IPS DF 6.9 (cell line): Measurements from ENCODE around the gene VCL.
A peak's percentile ranks its signal among the peaks of the same experiment; 100 is the strongest.
"Not testable (repeated sequence)": the region's sequence is repeated elsewhere in the genome, so short reads cannot be mapped to it uniquely, and the experiment has no call there.

ENCODE experiments used
- DNase-seq: peaks from one replicate; pipeline ENCODE4 v3.0.0-alpha.2; 2013; ENCODE audit warnings: low read depth, low spot score
- H3K27ac ChIP-seq: one replicate; pipeline ENCODE4 v1.5.1; 2013; ENCODE audit warnings: low read length, control low read depth
- H3K27me3 ChIP-seq: 2 replicates; pipeline ENCODE4 v1.6.1; 2013; ENCODE audit warnings: mild to moderate bottlenecking, low read length; ENCODE audit not compliant: control insufficient read depth, insufficient read depth
- H3K36me3 ChIP-seq: 2 replicates; pipeline ENCODE4 v1.6.1; 2013; ENCODE audit warnings: low read length; ENCODE audit not compliant: control insufficient read depth, insufficient read depth
- H3K4me1 ChIP-seq: 2 replicates; pipeline ENCODE4 v1.6.1; 2013; ENCODE audit warnings: low read length; ENCODE audit not compliant: control insufficient read depth, insufficient read depth
- H3K4me3 ChIP-seq: 2 replicates; pipeline ENCODE4 v1.5.1; 2013; ENCODE audit warnings: mild to moderate bottlenecking, low read length
- H3K9me3 ChIP-seq: 2 replicates; pipeline ENCODE4 v1.6.1; 2013; ENCODE audit warnings: low read length, inconsistent platforms; ENCODE audit not compliant: control insufficient read depth, insufficient read depth
- WGBS: extraction: QIAGEN DNeasy Blood & Tissue Kit; methylation state at CpG from one replicate; pipeline ENCODE4 v1.1.7; 2013; ENCODE audit warnings: mixed read lengths, missing lambda C conversion rate; ENCODE audit not compliant: insufficient read length, insufficient coverage; 5-methylcytosine and 5-hydroxymethylcytosine counted together

Gene VCL

GRCh38 chr10:73991884-73992245 lies 6.1 kb upstream of the VCL start:
- H3K4me3 ChIP-seq: no peak overlapping the region

GRCh38 chr10:73992899-73993788 lies 4.8 kb upstream of the VCL start:
- no peak for DNase-seq
- Histone ChIP-seq H3K27ac (no peak overlapping the region), H3K4me1 (no peaks in the 10 kb centered on the region), H3K4me3 (no peak overlapping the region), H3K36me3 (no peaks in the 10 kb centered on the region), H3K27me3 (no peaks in the 10 kb centered on the region), H3K9me3 (no peaks in the 10 kb centered on the region)
- WGBS: no CpG with 5 or more reads among the region's 6 CpGs

More at GRCh38 chr10:73991884-73992245, 6.1 kb upstream of the VCL start:
- H3K9me3 ChIP-seq: no peaks in the 10 kb centered on the region
- WGBS: 100% methylated on average over 1 of the region's 6 CpGs
- H3K4me1 ChIP-seq: no peaks in the 10 kb centered on the region
- H3K27me3 ChIP-seq: no peaks in the 10 kb centered on the region
- no peaks in the 10 kb centered on the region for H3K36me3 ChIP-seq
- no peak for DNase-seq
- no peak overlapping the region for H3K27ac ChIP-seq

- no peaks in the 10 kb centered on the region for H3K36me3 ChIP-seq
- DNase-seq: no peak
- H3K27ac ChIP-seq: no peak overlapping the region
- no peaks in the 10 kb centered on the region for H3K4me1 ChIP-seq
- no peak overlapping the region for H3K4me3 ChIP-seq
- no peaks in the 10 kb centered on the region for H3K9me3 ChIP-seq
- no CpG with 5 or more reads among the region's 2 CpGs for WGBS
- H3K27me3 ChIP-seq: no peaks in the 10 kb centered on the region
Observed at GRCh38 chr10:73995035-73995358, 2.9 kb upstream of the VCL start.

GRCh38 chr10:73997461-73997786 lies 492 bp upstream of the VCL start:
- H3K27me3 ChIP-seq: no peaks in the 10 kb centered on the region
- peak; percentile 33 for DNase-seq
- no CpG with 5 or more reads among the region's 11 CpGs for WGBS
- H3K4me3 ChIP-seq: peak overlapping the region; percentile 44; the same call in 1 of the 2 replicates
- no peak overlapping the region for H3K27ac ChIP-seq
- peaks cover 2% of the 10 kb centered on the region; the same call in 1 of the 2 replicates for H3K36me3 ChIP-seq
- no peaks in the 10 kb centered on the region for H3K9me3 ChIP-seq
- no peaks in the 10 kb centered on the region for H3K4me1 ChIP-seq

GRCh38 chr10:73998623-73998928 lies 660 bp downstream of the VCL start:
- Histone ChIP-seq H3K4me1 (no peaks in the 10 kb centered on the region), H3K36me3 (peaks cover 2% of the 10 kb centered on the region; the same call in 1 of the 2 replicates), H3K9me3 (no peaks in the 10 kb centered on the region), H3K4me3 (peak overlapping the region; percentile 100), H3K27me3 (no peaks in the 10 kb centered on the region), H3K27ac (no peak overlapping the region)
- WGBS: no CpG with 5 or more reads among the region's 21 CpGs
- no peak for DNase-seq

GRCh38 chr10:73998929-73999691 lies 1.2 kb downstream of the VCL start:
- peak overlapping the region; percentile 100 for H3K4me3 ChIP-seq
- peak; percentile 41 for DNase-seq
- no peak overlapping the region for H3K27ac ChIP-seq
- H3K9me3 ChIP-seq: no peaks in the 10 kb centered on the region
- no peaks in the 10 kb centered on the region for H3K27me3 ChIP-seq
- no peaks in the 10 kb centered on the region for H3K4me1 ChIP-seq
- H3K36me3 ChIP-seq: peaks cover 2% of the 10 kb centered on the region; the same call in 1 of the 2 replicates
- no CpG with 5 or more reads among the region's 14 CpGs for WGBS

- Histone ChIP-seq H3K4me3 (peak overlapping the region; percentile 100; the same call in 1 of the 2 replicates), H3K4me1 (no peaks in the 10 kb centered on the region), H3K27ac (no peak overlapping the region), H3K27me3 (no peaks in the 10 kb centered on the region), H3K36me3 (peaks cover 2% of the 10 kb centered on the region; the same call in 1 of the 2 replicates), H3K9me3 (no peaks in the 10 kb centered on the region)
- WGBS: no CpG with 5 or more reads among the region's 1 CpG
- no peak for DNase-seq
Observed at GRCh38 chr10:73999703-74000102, 1.8 kb downstream of the VCL start.

- not testable (repeated sequence) for H3K27me3 ChIP-seq, H3K27ac ChIP-seq, H3K4me3 ChIP-seq
Observed at GRCh38 chr10:74000244-74000643, 2.3 kb downstream of the VCL start.

GRCh38 chr10:74000892-74001669 lies 3.2 kb downstream of the VCL start:
- Histone ChIP-seq H3K4me1 (no peaks in the 10 kb centered on the region), H3K4me3 (peak overlapping the region; percentile 7; the same call in 1 of the 2 replicates), H3K27ac (no peak overlapping the region), H3K9me3 (no peaks in the 10 kb centered on the region), H3K27me3 (no peaks in the 10 kb centered on the region), H3K36me3 (peaks cover 2% of the 10 kb centered on the region; the same call in 1 of the 2 replicates)
- DNase-seq: no peak
- 100% methylated on average over 2 of the region's 7 CpGs for WGBS

More at GRCh38 chr10:74000244-74000643, 2.3 kb downstream of the VCL start:
- no CpG with 5 or more reads among the region's 11 CpGs for WGBS
- not testable (repeated sequence) for DNase-seq, H3K4me1 ChIP-seq, H3K36me3 ChIP-seq, H3K9me3 ChIP-seq

- H3K27ac ChIP-seq: no peak overlapping the region
- no peaks in the 10 kb centered on the region for H3K4me1 ChIP-seq
- no CpG with 5 or more reads among the region's 1 CpG for WGBS
- no peak for DNase-seq
- H3K27me3 ChIP-seq: no peaks in the 10 kb centered on the region
- H3K4me3 ChIP-seq: no peak overlapping the region
- H3K9me3 ChIP-seq: no peaks in the 10 kb centered on the region
- H3K36me3 ChIP-seq: no peaks in the 10 kb centered on the region
Observed at GRCh38 chr10:74006269-74006668, 8.4 kb downstream of the VCL start.
